Loucy (cell line): ENCODE results near the gene ZNF282.

Experiments used
- CTCF ChIP-seq: fragments of 200-600 bp; sonication (generic); conservative IDR thresholded peaks from 2 replicates; pipeline ENCODE4 v1.5.1; 2014; ENCODE audit warnings: mild to moderate bottlenecking, antibody characterized with exemption, low read length
- EZH2phosphoT487 ChIP-seq: fragments of 200-600 bp; IDR thresholded peaks from 2 replicates; pipeline ENCODE4 v1.6.1; 2018; ENCODE audit warnings: antibody characterized with exemption, mild to moderate bottlenecking, moderate library complexity, borderline replicate concordance

- TF ChIP-seq CTCF (no peak), EZH2phosphoT487 (no peak)
These were observed 71.1 kb downstream of the ZNF282 start for GRCh38 chr7:149266451-149266850.
